GM12801 (cell line): Measurements from ENCODE around the gene RECQL.

Source experiments
- TF ChIP-seq, protein P1 (sequence below): IDR thresholded peaks from one replicate; pipeline ENCODE4 v1.5.1; 2011; ENCODE audit warnings: control low read depth; ENCODE audit not compliant: insufficient read length; ENCODE audit errors: extremely low read depth

RECQL gene, protein sequence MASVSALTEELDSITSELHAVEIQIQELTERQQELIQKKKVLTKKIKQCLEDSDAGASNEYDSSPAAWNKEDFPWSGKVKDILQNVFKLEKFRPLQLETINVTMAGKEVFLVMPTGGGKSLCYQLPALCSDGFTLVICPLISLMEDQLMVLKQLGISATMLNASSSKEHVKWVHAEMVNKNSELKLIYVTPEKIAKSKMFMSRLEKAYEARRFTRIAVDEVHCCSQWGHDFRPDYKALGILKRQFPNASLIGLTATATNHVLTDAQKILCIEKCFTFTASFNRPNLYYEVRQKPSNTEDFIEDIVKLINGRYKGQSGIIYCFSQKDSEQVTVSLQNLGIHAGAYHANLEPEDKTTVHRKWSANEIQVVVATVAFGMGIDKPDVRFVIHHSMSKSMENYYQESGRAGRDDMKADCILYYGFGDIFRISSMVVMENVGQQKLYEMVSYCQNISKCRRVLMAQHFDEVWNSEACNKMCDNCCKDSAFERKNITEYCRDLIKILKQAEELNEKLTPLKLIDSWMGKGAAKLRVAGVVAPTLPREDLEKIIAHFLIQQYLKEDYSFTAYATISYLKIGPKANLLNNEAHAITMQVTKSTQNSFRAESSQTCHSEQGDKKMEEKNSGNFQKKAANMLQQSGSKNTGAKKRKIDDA

DNA sequence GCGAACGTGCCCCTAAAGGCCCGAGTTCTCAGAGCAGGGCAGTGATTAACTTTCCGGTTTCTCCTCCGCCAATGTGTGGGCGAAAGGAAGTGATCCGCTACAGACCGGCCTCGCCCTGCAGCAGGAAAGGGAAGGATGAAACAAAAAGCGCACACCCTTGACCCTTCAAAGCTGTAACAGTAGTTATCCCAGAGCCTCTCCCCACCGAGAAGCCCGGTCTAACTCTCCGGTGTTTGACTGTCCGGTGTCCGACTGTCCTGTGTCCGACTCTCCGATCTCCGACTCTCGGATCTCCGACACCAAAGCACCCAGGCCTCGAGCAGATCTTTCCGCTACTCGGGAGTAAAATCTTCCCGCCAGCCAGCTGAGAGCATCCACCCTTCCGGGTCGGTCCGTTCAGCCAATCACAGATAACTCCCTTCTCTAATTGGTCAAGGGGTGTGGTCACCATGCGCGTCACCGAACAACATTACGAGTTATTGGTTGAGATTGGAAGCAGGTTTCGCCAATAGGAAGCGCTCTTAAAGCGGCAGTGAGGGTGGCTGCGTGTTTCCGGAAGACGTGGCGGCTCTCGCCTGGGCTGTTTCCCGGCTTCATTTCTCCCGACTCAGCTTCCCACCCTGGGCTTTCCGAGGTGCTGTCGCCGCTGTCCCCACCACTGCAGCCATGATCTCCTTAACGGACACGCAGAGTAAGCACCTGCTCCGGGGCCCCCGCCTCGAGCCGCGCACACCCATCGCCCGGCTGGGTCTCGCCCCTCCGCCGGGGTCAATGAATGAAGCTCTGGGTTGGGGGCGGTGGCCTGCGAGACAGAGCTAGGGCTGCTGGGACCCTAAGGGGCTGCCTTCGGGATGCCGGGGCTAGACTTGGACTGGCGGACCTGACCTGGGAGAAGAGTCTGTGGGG lies at the start of gene RECQL, which contains the start of gene GOLT1B:
TSS of gene RECQL (minus strand) at position 378 of the 906 bp plus-strand sequence. CDS start 2,065 bp downstream, outside the sequence.
TSS of gene GOLT1B (plus strand) at position 532 of the 906 bp plus-strand sequence. CDS start at position 667, 135 bp downstream.
- TF ChIP-seq, protein P1, sequence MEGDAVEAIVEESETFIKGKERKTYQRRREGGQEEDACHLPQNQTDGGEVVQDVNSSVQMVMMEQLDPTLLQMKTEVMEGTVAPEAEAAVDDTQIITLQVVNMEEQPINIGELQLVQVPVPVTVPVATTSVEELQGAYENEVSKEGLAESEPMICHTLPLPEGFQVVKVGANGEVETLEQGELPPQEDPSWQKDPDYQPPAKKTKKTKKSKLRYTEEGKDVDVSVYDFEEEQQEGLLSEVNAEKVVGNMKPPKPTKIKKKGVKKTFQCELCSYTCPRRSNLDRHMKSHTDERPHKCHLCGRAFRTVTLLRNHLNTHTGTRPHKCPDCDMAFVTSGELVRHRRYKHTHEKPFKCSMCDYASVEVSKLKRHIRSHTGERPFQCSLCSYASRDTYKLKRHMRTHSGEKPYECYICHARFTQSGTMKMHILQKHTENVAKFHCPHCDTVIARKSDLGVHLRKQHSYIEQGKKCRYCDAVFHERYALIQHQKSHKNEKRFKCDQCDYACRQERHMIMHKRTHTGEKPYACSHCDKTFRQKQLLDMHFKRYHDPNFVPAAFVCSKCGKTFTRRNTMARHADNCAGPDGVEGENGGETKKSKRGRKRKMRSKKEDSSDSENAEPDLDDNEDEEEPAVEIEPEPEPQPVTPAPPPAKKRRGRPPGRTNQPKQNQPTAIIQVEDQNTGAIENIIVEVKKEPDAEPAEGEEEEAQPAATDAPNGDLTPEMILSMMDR: no peak

GRCh38 chr12:21547437-21547836 lies 46.0 kb upstream of the RECQL start:
- TF ChIP-seq, protein P1: no peak

DNA sequence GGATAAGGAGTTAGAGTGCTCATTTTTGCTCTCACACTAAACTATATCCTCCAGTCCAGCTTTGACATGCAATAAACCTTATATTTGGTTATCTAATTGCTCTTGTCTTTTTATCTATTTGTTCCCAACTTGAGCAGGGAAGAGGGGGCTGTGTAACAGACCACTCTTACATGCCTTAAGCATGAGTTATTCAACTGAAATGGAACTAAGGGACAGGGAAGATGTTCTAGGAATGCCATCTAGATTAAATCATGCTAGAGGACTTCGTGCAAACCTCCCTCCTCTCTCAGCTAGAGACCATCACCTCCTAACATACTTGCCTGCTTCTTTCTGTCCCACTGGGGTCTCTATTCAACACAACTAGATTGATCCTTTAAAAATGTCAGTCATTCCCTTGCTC lies 45.3 kb upstream of the RECQL start:
- TF ChIP-seq, protein P1: no peak

DNA sequence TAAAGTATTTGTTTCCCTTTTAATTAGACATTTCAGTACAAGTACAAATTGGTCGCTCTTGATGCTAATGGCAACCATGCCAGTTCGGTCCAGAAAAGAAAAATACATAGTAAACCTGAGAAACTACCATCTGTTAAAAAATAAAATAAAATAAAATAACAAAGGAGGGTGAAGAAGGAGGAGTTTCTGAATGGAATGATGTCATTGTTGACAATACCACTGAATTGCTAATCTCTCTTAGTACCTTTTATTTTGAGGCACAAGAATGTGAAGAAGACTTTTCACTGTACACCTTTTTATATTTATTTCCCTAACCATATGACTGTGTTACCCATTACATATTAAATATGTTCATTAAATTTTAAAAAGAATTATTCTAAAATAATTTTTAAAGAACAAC lies 44.1 kb upstream of the RECQL start:
- TF ChIP-seq, protein P1: no peak

DNA sequence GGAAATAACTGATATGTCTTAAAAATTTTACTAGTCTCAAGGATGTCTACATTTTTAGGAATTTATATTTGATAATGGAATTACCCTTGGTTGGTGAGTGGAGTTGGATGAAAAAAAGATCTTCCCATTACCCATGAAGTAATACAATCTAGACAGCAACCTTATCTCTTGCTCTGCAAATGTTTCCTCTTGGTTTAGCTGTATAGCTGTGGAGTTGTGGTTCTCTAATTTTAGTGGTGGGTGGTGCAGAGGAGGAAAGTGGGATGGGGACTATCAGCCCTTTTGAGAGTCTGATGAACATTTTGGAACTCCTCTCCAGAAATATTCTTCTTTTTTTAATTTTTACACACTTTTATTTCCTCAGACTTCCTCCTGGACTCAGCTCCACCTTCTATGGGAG lies 41.7 kb upstream of the RECQL start:
- TF ChIP-seq, protein P1: no peak

- TF ChIP-seq, protein P1: no peak
Observed at GRCh38 chr12:21542403-21542802, 41.0 kb upstream of the RECQL start.

DNA sequence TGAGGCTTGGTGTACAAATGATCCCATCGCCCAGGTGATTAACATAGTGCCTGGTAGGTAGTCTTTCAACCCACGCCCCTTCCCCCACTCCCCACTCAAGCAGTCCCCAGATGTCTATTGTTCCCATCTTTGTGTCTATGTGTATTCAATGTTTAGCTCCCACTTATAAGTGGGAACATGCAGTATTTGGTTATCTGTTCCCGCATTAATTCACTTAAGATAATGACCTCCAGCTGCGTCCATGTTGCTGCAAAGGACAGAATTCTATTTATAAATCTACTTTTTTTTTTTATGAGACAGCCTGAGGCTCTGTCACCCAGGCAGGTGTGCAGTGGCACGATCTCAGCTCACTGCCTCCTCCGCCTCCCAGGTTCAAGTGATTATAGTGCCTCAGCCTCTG lies 40.3 kb upstream of the RECQL start:
- TF ChIP-seq, protein P1: no peak
